ENCODE measurements around the gene PPP1R12B.
A peak's percentile ranks its signal among the peaks of the same experiment; 100 is the strongest.
"Not testable (repeated sequence)": the region's sequence is repeated elsewhere in the genome, so short reads cannot be mapped to it uniquely, and the experiment has no call there.

The PPP1R12B gene

DNA sequence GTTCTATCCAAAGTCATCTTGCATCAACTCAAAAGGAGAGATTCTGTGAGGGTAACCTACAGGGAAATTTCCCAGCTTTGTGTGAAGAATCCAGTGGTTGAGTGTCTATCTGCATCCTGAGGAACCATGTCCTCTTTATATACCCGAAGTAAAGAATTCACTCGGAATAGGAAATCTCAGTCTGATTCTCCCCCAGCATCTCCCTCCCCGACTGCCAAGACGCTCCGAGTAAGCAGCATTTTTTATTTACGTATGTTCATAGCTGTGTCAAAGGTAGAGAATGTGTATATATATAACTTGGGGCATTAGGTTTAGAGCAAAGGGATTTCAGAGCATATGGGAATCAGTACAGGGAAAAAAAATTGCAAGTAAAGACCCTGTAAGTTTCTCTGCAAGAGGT, 191.5 kb downstream of the PPP1R12B start:
- DNase-seq, result no peak

DNA sequence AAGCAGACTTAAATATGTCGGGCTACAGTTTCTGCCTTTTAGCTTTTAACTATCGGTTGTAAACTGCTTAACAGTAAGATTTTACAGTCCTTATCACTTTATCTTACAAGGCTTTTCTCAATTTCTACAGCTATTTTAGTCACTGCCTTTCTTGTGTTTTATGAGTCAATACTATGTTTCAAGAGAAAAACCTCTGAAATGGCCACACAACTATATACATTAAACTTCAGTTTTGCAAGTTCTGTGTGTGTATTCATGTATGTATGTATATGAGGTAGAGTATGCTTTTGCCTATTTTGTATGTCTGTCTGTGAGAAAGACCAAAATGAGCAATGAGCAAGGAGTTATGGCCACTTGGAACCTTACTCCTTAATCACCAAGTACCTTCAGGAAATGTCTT, 191.9 kb downstream of the PPP1R12B start:
- no peak for DNase-seq

DNA sequence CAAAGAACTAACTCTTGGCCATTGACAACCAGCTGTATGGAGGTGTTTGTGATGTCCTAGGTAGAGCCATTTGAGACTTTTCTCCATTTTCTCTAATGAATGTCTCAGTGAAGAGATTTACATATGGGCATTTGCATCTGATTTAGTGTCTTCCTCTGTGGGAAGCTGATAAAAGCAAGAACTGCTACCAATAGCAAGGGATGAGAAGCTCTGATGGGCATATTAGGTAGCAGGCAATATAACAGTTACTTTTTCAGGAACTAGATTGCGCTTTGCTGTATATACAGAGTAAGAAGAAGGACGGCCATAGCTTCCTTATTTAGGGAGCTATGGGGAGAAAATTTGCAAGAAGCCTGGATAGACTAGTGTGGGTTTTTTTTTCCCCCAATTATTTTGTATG, 192.4 kb downstream of the PPP1R12B start:
- not testable (repeated sequence) for DNase-seq

DNA sequence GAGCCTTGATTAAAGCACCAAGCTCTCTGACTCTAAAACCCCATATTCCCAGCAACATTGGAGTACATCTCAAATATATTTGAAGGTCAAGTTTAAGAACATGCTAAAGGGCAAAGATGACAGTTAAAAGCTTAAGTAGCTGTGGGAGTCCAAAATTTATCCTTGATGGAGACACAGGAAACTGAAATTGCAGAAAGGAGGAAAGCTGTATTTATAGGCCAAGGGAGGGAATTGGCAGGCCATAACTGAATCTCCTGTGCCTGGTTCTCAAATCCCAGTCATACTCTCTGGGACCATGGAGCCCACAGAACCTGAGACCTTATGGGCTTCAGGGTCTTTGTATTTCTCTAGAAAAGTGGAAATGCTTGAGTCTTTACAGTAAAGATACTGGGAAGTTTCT, 193.9 kb downstream of the PPP1R12B start:
- DNase-seq, result not testable (repeated sequence)

DNA sequence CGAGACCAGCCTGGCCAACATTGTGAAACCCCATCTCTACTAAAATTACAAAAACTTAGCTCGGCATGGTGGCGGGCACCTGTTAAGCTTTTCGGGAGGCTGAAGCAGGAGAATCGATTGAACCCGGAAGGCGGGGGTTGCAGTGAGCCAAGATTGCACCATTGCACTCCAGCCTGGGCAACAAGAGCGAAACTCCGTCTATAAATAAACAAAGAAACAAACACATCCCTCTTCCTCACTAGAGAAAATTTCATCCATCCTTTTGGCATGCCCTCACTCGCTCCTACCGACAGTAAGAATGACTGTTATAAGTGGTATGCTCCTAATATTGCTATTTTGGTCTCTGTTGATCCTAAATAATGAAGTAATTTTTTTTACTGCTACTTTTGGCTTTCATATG, 195.0 kb downstream of the PPP1R12B start:
- DNase-seq, result not testable (repeated sequence)

DNA sequence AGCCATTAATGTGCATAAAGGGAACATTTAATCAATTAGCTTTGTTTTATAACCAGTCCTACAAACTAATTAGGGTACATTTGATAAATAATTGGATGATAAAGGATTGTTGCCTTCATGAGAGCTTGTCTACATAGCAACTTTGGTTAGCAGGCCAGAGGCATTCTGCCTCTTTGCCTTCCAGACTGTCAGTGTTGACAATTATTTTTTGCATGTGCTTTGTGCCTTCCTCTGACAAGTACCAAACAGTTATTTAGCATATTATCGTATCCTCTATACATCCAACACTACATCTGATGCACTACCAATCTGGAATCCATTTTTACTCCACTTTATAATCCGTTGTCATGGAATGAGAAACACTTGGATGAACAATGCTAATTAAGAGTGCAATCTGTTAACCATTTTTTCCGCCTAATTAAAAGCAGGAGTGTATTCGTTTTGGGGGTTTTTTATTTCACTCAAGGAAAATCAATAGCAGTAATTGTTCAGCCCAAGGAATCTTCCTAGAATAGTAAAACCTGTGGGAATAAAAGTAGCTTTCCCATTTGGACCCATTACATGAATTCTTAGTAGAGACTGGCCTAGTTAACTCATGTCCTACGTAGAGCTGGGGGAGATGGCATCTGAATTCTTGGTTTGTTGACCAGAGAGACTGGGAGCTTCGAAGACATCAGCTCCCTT, 196.4 kb downstream of the PPP1R12B start:
- DNase-seq, result not testable (repeated sequence)

DNA sequence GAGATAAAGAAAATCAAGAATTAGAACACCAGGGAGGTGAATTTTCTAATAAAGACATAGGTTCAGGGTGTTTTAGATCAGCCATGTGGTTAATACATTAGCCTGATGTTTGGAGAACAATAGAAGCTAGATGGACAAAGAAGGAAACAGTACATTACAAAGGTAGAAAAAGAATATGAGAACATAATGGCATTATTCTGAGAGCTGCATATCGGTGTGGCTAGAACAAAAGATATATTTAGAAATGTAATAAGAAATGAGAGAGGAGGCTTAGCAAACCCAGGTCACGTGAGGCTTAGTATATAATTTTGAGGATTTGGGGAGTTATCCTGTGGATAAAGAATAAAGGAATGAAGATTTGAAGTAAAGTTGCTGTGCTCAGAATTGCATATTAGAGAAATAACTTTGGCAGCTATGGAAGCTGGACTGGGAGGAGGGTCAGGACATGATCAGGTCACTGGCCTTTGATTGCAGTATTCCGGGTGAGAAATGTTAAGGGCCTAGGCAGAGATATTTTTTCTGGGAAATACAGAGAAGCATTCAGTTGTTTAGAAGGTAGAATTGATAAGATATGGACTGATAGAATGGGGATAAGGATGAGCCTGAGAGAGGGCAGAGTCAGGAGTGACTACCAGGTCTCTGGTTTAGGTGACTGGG, 197.3 kb downstream of the PPP1R12B start:
- not testable (repeated sequence) for DNase-seq

DNA sequence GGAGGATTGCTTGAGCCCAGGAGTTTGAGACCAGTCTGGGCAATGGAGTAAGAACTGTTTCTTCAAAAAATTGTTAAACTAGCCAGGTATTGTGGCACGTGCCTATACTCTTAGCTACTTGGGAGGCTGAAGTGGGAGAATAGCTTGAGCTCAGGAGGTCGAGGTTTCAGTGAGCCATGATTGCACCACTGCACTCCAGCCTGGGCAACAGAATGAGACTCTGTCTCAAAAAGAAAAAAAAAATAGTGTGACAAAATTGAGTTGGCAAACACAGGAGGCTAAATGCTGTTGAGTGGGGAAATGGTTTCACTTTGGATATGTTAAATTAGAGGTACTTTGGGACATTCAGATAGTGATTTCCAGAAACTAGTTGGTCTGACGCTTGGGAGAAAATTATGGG, 197.9 kb downstream of the PPP1R12B start:
- not testable (repeated sequence) for DNase-seq

DNA sequence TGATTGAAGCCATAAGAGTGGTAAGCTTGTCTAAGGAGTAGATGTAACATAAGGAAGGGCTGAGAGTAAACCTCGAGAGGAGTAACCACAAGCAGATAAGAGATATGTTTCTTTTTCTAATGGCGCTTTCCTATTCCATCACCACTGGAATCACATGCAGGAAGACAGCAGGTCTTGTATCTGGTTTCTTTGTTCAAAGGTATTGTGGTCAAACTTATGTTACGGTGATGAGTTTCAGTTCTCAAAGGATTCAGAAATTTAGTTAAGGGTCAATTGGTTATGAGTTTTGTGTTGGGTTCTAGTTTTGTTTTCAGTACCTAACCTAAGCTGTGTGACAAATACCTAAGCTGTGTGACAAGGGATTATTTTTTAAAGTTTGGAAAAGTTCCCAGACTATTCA, 198.3 kb downstream of the PPP1R12B start:
- not testable (repeated sequence) for DNase-seq

DNA sequence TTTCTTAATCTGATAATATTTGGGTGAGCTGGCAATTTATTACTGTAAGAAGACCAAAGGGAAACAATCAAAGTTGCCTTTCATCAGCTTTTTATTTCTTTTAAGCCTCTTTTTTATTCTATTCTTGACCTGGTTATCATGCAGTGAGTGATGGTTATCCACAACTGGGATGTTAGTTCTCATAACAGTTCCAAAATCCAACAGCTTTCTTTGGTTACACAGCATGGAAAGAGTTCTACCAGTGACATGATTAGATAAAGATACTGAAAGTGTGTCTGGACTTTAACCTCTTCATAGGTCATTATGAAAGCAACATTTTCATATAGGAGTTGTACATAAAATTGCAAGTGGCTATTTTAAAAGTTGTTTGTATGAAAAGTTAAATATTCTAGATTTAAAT, 198.7 kb downstream of the PPP1R12B start:
- no peak for DNase-seq

DNA sequence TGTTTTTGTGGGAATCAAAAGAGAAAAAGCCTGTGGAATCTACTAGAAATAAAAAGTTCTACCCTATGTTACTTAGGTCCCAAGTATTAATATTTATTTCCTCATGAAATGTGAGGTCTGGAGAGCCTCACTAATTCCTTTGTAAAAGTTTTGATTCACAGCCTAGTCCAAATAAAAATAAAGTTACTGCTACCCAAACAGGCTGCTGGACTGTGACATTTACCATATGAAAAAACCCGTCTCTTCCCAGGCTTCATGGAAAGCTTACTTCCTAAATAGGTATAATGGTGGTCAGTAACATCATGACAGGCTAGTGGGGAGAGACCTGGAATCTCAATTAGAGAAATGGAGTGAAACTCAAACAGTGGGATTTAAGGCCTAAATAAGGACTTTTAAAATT, 201.6 kb downstream of the PPP1R12B start:
- DNase-seq, result not testable (repeated sequence)

DNA sequence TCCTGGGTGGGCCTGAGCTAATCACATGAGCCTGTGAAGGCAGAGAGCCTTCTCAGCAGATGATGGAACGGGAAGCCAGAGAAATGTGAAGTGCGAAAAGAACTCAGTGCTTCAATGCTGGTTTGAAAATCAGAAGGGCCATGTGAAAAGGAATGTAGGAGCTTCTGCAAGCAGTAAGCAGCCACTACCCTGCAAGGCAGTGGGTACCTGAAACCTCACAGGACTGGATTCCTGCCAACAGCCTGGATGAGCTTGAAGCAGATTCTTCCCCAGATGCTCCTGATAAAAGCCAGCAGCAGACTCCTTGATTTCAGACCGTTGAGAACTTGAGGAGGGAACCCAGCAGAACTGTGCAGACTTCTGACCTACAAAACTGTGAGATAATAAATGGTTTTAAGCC, 203.2 kb downstream of the PPP1R12B start:
- no peak for DNase-seq

DNA sequence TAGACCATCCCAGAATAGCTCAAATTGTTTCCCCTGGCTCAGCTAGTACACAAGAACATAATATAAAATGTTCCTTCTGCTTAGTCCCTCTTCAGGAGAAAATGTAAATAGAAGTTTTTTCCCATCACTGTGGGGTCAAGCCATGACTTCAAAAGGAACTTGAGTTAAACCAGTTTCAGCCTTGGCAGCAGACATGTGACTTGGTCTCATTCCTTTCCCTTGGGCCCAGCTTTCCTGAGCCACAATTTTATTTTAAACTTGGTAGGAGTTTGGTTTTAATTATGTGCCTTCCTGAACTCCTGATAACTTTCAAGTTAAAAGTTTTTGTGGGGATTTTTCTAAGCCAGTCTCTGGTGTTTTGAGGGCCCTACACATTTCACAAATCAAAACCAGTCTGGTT, 204.1 kb downstream of the PPP1R12B start:
- not testable (repeated sequence) for DNase-seq

DNA sequence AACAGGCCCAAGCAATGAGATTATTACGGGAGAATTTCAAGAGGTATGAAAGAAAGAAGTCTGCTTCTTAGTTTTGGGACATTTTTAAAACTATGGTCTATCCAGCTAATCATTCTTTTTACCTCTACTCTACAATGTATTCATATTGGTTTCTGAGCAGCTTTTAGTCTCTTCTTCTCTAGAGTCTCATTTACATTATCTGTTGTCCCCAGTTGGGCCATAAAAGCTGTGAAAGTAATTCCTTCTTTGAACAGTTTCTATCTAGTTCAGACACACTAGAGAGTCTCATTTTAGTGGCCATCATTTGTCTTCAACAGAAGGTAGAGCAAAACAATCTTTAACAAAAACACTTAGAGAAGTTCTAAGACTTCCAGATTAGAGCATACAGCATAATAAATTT, 204.6 kb downstream of the PPP1R12B start:
- not testable (repeated sequence) for DNase-seq

DNA sequence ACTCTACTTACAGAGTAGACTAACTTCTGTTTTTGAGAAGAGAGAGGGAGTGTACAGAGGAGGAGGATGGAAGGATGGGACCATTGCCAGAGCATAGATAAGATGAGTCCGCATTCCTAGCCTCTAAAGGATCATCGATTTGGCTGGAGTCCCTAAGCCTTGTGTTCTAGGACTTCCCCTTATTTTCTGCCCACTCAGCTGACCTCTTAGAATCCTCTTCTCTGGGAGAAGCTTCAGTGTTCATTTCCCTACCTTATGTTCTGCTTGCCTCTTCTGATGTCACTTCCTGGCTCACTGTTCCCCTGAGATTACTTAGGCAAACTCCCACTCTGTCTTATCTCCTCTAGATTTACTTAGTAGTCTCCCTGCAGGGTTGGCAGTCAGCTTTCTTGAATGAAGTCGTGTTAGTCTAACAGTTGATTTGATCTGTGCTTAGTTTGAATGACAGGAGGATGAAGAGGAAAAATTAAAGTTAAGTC, 205.1 kb downstream of the PPP1R12B start:
- DNase-seq, result peak; percentile 5

DNA sequence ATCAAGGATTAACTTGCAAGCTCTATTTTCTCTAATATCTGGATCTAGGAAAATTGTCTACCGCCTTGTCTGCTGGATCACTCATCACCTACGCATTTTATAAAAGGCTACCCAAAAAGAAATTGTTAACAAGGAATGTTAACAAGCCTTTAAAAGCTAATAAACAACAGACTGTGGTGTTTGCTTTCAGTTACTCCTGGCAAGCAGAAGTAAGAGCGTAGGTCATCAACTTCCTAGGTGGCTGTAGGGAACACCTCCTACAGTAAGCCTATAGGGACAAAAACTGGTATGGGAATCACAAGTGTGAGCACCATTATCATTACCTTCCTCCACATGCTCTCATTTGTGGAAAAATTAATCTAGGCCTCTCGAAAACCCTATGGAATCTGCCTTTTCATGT, 206.1 kb downstream of the PPP1R12B start:
- DNase-seq, result not testable (repeated sequence)

DNA sequence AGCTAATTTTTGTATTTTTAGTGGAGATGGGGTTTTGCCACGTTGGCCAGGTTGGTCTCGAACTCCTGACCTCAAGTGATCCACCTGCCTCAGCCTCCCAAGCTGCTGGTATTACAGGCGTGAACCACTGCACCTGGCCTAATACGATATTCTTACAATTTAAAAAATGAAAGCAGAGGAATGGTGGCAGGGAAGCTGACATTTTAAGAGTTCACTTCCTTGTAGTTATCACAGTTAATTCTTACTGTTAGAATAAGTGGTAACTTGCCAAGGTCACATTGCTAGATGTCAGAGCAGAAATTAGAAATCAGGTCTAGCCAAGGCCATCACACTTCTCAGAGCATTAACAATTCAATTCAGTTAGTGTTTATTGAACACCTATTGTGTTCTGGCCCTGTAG, 207.5 kb downstream of the PPP1R12B start:
- not testable (repeated sequence) for DNase-seq

DNA sequence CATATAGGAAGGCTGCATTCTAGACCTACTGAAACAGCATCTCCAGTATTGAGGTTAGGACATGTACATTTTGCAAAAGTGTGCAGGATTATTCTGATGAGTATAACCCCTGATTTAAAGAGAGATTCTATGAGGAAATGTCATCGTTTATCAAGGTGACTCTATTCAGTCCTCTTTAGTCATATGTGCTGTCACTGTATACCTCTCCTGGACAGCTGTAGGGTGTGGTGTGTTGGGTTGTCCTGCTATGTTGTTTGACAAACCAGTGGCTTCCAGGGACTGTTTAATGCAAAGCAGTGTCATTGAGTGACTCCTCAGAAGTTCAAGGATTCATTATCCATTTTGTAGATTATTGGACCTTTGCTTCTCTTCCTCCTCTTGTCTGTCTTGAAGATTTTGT, 209.2 kb downstream of the PPP1R12B start:
- not testable (repeated sequence) for DNase-seq

DNA sequence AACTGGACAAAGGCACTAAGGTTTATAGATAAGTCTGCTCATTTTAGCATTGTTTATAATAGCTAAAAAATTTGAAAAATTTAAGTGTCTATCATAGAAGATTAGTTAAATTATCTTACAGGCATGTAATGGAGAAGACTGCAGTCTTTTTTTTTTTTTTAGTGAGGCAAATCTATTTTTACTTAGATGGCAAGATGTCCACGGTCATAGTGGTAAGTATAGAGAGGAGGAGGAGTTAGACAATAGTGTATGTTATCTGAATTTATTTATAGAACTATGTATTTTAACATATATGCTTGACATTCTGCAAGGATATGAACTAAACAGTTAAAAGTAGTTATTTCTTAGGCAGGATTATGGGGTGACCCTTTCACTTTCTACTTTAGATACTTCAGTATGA, 212.7 kb downstream of the PPP1R12B start:
- DNase-seq, result no peak

DNA sequence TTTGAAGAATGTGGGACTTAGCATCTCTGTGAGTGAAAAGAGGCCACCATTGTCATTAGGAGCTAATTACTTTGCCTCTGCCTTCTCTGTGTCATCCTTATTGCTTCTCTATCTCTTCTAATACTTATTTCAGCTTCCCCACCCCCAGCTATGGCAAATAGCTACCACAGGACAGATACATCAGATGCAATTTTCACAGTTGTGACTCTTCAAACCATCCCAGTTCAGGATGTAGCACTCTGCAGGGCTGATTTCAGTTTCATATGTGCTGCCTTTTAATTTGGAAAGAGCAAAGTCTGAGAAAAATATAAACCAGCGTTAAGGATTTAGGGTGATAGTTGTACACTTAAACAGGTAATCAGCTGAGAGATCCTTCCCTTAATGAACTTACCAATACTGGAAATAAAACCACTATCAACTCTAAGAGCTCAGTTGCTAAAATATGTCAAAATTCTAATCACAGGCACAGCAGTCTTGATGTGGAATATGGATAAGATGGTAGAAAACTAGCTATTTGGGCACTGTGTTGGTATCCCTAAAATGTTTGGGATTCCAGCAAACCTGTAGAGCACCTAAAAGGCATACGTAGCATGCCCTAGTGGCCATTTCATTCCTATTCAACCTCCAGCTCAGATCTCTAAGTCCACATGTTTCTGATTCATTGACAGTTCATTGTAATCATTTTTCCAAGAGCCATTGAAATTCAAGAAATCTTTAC, 213.4 kb downstream of the PPP1R12B start:
- DNase-seq, result no peak

DNA sequence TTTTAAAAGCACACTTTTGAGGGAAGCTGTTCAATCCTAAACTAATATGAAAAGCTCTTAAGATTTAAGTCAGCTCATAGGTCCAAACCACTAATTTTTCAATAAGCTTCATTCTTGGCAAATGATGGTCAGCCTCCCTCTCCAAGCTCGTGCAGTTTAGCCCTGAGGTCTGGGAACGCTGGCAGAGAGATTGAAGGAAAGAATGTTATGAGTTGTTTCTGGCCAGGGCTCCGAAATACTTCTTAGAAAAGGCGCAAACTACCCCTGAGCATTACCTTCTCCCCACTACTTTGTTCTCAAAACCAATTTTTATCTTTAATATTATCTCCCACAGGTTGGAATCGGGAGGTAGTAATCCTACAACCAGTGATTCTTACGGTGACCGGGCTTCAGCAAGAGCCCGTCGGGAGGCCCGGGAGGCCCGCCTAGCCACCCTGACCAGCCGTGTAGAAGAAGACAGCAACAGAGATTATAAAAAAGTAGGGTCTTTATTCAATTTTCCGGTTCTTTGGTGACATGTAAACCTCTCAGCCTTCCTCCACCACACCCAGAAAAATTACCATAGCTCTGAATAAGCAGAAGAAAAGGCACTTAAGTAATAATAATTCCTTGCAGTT, 214.1 kb downstream of the PPP1R12B start:
- DNase-seq, result no peak

DNA sequence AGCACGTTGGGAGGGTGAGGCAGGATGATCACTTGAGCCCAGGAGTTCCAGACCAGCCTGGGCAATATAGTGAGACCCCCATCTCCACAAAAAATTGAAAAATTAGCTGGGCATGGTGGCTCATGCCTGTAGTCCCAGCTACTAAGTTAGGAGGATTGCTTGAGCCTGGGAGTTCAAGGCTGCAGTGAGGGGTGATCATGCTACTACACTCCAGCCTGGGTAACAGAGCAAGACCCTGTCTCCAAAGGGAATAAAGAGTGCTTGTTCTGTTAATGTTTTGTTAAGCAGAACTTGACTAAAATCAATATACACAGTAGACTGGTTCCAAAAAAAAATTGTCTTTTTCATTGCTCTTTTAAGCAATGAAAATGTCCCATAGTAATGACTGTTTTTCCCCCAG, 215.3 kb downstream of the PPP1R12B start:
- DNase-seq, result no peak

DNA sequence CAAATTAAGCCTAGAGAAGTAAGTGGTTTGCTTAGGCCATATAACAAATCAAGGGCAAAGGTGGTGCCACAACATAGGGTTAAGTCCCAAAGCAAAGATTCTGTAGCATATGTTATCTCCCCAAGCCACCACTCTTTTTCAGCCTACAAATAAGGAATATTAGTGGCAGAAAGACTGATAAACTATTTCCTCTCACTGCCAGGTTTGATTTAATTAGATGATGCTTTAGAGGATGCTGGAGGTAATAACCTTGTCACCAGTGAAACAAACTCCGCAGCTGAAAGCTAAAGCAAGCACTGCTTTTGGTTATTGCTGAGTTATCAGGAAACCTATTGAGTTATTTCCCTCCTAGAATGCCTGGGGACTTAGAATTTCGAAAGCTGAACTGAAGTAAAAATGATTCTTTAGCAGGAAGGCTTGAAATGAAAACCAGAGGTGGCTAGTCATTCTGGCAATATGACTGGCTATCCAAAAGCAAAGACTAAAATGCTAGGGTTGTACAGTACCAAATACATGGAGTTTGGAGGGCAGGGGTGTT, 216.5 kb downstream of the PPP1R12B start:
- DNase-seq, result no peak

Data from NCI-H1436 (cell line).